HG02885 (cell line): ENCODE results near the gene TGFB3.

Experiments
- ATAC-seq: cut with Tn5 transposase; IDR thresholded peaks from one replicate; pipeline ENCODE4 v1.9.1; 2021; ENCODE audit warnings: mild to moderate bottlenecking; ENCODE audit not compliant: unreplicated experiment, poor library complexity

TGFB3 gene

GRCh38 chr14:75989134-75989533 is 7.3 kb upstream of the TGFB3 start:
- no peak for ATAC-seq

DNA sequence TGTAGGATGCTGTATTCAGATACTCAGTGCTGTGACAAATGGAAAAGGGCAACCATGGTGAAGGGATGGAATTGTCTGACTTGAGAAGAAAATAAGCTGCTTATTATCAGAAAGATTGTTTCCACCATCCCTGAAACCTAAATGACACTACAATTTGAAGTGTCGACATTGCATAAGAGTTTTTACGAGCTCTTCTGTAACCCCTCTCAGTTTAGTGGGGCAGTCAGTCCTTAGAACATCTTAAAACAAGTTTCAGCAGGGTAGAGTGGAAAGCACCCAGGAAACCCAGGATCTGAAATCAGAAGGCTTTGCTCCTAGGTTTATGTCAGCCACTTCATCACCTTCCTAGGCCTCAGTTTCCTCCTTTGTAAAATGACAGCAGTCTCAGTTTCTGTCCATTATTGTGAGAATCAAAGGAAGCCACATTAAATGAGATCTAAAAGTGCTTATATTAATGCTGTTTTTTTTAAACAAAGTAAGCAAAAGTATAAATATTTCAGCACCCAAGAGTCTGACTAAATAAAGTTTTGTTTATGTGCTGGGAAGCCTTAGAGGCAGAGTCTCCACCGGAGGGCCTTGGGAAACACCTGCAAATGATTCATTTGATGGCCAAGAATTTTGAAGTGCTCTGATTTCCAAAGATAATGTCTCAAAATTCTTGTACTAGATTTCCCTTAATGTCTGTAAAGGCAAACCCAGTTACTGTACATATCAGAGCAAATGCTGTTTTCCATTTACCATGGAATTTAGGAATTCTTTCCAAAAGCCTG is 5.6 kb upstream of the TGFB3 start:
- ATAC-seq, result no peak

DNA sequence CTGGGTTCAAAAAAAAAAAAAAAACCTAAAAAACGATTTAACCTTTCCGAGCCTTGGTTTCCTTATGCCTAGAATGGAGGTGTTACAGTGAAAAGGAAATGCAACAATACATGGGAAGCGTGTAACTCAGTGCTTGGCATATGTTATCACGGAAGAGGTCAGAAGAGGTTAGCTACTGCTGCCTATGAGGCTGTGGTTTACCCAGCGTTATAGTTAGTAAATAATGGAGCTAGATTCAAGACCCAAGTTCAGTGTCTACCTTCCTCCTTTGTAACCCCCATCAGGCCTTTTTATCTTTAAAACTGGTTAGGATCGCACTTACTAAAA is 4.6 kb upstream of the TGFB3 start:
- no peak for ATAC-seq

- peak; percentile 73 for ATAC-seq
Measured at GRCh38 chr14:75985618-75986438, 4.0 kb upstream of the TGFB3 start, which contains the start of gene IFT43. TSS of gene IFT43 (plus strand) at chr14:75985763. CDS start at chr14:75985787, 24 bp downstream.

GRCh38 chr14:75984674-75985073 is 2.9 kb upstream of the TGFB3 start:
- no peak for ATAC-seq

GRCh38 chr14:75983019-75983358 is 1.2 kb upstream of the TGFB3 start:
- no peak for ATAC-seq

DNA sequence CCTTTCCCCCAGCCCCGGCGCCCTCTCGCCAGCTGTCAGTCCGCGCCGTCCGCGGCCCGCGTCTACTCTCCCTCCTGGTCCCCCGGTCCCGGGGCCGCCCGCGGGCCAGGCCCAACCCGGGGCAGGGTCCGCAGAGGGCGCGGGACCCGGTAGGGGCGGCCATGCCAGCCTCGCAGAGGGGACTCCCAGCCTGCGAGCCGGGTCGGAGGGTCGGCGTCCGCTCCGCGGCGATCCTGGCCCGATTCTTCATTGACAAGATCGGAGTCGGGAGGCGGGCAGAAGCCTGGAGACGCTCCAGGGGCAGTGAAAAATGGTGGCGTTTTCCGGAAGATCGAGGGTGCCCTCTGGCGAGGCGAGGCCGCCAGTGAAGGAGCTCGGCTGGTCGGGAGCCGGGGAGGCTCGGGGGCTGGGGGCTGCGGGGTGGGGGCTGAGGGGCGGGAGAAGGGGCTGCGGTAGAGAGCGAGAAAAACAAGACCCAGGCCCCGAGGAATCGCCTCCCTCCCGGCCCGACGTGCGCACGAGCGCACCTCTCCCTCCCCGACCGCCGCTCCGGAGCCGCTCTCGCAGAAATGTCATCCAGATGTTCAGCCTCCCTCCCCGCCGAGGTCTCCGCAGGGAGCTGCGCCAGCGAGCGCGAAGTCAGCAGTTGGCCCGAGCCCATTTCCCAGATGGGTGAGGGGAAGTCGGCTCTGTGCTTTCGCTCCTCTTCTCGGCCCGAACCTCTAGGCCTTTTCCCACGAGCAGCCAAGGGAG is 647 bp upstream of the TGFB3 start:
- ATAC-seq, result peak; percentile 57

- ATAC-seq, result no peak
Measured at GRCh38 chr14:75980856-75981255, 939 bp downstream of the TGFB3 start.

GRCh38 chr14:75979648-75980565 is 1.9 kb downstream of the TGFB3 start:
- ATAC-seq, result no peak

GRCh38 chr14:75979071-75979571 is 2.7 kb downstream of the TGFB3 start:
- no peak for ATAC-seq

DNA sequence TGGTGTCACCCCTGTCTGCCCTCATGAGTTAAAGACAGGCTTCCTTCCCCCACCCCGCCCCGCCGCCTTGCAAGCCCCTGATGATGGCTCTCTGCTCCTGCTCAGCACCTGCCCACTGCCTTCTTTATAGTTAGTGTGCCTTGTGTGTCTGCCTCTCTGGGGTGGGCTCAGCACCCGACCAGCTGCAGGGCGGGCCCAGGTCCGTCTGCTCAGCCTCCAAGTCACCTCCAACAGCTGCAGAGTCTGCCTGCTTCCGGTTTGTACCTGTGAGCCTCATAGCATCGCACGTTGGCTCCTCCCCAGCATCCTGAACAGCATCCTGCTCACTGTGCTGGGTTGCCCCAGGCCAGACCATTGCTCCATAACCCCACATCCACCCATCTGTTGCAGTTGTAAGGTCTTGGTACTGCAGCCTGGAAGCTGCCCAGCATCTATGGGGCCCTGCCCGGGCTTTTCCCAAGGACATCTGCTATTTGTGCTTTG is 3.5 kb downstream of the TGFB3 start:
- no peak for ATAC-seq

GRCh38 chr14:75977582-75977943 is 4.2 kb downstream of the TGFB3 start:
- ATAC-seq, result no peak

DNA sequence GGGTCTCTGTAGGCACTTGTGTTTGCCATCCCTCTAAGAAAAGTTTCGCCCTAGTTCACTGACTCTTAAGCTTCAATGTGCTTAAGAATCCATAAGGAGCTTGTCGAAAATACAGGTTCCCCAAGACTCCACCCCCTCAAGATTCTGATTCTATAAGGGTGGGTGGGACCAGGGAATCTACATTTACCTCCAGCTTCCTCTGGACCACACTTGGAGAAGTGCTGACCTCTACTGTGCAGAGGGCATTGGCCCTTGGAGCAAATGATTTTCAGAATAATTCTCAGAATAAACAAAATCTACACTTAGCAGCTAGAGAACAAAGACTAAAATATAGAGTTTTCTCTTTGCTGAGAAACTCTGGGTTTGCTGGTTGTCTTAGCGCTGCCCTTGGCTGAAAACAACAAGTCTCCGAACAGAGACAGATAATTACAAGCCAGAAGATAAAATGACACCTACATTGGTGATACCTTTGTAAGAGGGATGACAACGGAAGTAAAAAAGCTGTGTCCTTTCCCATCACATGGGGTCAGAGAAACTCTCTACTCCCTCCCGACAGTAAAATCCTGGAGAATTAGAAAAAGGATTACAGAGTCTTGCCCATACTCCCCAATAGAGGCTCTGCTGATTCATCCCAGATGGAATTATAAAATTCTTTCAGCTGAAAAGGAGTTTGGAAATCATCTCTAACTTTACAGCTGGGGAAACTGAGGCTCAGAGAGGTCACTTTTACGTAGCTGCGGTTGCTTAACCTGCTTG is 4.8 kb downstream of the TGFB3 start:
- no peak for ATAC-seq

DNA sequence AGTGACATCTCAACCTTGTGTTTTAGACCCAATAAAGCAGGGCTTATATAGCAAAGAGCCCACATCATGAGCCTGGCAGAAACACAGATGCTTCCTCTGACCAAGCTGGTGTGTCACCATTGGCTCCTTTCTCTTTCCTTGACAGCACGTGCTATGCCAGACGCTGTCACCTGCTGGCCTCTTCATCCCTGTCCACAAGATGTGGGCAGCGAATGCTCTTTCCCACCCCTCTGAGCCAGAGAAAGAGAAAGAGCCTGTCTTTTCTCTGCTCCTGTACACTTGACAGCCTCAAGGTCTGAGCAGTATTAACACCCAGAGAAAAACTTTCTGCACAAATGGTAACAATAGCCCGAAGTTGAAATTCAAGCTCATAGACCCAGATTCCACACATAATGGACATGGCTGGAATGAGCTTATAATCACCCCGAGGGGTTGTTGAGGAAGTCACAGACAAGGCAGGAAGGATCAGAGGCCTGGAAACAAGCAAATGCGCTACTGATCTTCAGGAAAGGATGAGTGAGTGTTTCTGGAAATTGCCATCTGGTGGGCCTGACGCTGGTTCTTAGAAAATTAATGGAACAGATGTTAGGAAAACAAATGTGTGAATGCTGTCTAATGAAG is 8.9 kb downstream of the TGFB3 start:
- no peak for ATAC-seq

GRCh38 chr14:75971509-75971908 is 10.3 kb downstream of the TGFB3 start:
- ATAC-seq, result no peak

DNA sequence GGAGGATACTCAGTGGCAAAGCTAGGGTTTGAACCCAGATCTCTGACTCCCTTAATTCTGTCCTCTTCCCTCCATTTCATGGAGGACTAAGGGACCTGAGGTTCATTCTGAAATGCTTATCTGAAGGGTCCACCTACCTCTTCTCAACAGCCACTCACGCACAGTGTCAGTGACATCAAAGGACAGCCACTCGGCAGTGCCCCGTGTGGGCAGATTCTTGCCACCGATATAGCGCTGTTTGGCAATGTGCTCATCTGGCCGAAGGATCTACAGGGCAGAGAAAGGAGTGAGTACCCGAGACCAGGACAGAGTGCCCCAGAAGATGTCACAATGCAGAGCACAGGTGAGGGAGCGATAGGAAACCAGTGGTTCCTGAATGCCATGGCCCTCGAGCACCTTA is 10.8 kb downstream of the TGFB3 start:
- no peak for ATAC-seq

- no peak for ATAC-seq
Measured at GRCh38 chr14:75969891-75970290, 11.9 kb downstream of the TGFB3 start.

- no peak for ATAC-seq
Measured at GRCh38 chr14:75969126-75969525, 12.7 kb downstream of the TGFB3 start.

GRCh38 chr14:75968456-75968855 is 13.3 kb downstream of the TGFB3 start:
- no peak for ATAC-seq
